HepG2 (cell line): ENCODE results near the gene PPP2R1B. TPM values are rescaled to one million over a fixed set of nuclear protein-coding genes. Genes with fewer than 3 reads are reported as not detected.

Source experiments
- HNRNPUL1 ChIP-seq: fragments of 200-400 bp; formaldehyde crosslinking; IDR thresholded peaks from 2 replicates; pipeline ENCODE4 v1.6.1; 2017; ENCODE audit warnings: low read depth, mild to moderate bottlenecking, low read length, moderate library complexity
- JUN ChIP-seq: sonication (generic); formaldehyde crosslinking; IDR thresholded peaks from 2 replicates; pipeline ENCODE4 v1.4.0; 2020; ENCODE audit warnings: mild to moderate bottlenecking, missing genetic modification reagents
- MEIS1 ChIP-seq: sonication (generic); formaldehyde crosslinking; IDR thresholded peaks from 2 replicates; pipeline ENCODE4 v1.9.0; 2021; ENCODE audit warnings: mild to moderate bottlenecking, missing genetic modification reagents, moderate library complexity, borderline replicate concordance
- MZF1 ChIP-seq: sonication (generic); formaldehyde crosslinking; IDR thresholded peaks from 2 replicates; pipeline ENCODE4 v1.8.1; 2023; ENCODE audit warnings: mild to moderate bottlenecking, missing genetic modification reagents, borderline replicate concordance
- NBN ChIP-seq: fragments of 450-650 bp; conservative IDR thresholded peaks from 2 replicates; pipeline ENCODE4 v1.6.1; 2017
- NCOR1 ChIP-seq: fragments of 200-600 bp; sonication (generic); IDR thresholded peaks from 2 replicates; pipeline ENCODE4 v1.7.0; 2017; ENCODE audit warnings: antibody characterized with exemption, low read length, borderline replicate concordance
- NFIB ChIP-seq: sonication (generic); formaldehyde crosslinking; IDR thresholded peaks from 2 replicates; pipeline ENCODE4 v1.9.0; 2021; ENCODE audit warnings: missing genetic modification reagents, mild to moderate bottlenecking, borderline replicate concordance
- NFKB2 ChIP-seq: sonication (generic); formaldehyde crosslinking; IDR thresholded peaks from 2 replicates; pipeline ENCODE4 v1.4.0; 2020; ENCODE audit warnings: missing genetic modification reagents, borderline replicate concordance
- NFRKB ChIP-seq: fragments of 450-650 bp; IDR thresholded peaks from 2 replicates; pipeline ENCODE4 v1.6.1; 2017
- NR2F6 ChIP-seq, 2 experiments: IDR thresholded peaks; 2 replicates each; pipeline ENCODE4 v1.6.1; 2016; ENCODE audit warnings: antibody characterized with exemption in 1 of 2, mild to moderate bottlenecking in 1 of 2
- RFX1 ChIP-seq: fragments of 450-650 bp; IDR thresholded peaks from 2 replicates; pipeline ENCODE4 v1.6.1; 2017
- SRSF1 ChIP-seq: fragments of 200-400 bp; formaldehyde crosslinking; optimal IDR thresholded peaks from 2 replicates; pipeline ENCODE3; 2017; ENCODE audit warnings: mild to moderate bottlenecking, low read depth, low read length, moderate library complexity
- SYNCRIP ChIP-seq: fragments of 200-400 bp; formaldehyde crosslinking; IDR thresholded peaks from 2 replicates; pipeline ENCODE4 v1.6.1; 2018; ENCODE audit warnings: mild to moderate bottlenecking, low read depth, low read length; ENCODE audit not compliant: insufficient read depth
- ZBTB7B ChIP-seq: sonication (generic); formaldehyde crosslinking; IDR thresholded peaks from 2 replicates; pipeline ENCODE4 v1.4.0; 2020; ENCODE audit warnings: missing genetic modification reagents
- ZNF460 ChIP-seq: sonication (generic); formaldehyde crosslinking; IDR thresholded peaks from 2 replicates; pipeline ENCODE4 v1.5.1; 2020; ENCODE audit warnings: missing genetic modification reagents, mild to moderate bottlenecking, borderline replicate concordance
- ZNF543 ChIP-seq: sonication (generic); formaldehyde crosslinking; IDR thresholded peaks from 2 replicates; pipeline ENCODE4 v1.4.0; 2020; ENCODE audit warnings: mild to moderate bottlenecking, missing genetic modification reagents
- ZUFSP ChIP-seq: sonication (generic); formaldehyde crosslinking; IDR thresholded peaks from 2 replicates; pipeline ENCODE4 v1.9.0; 2021; ENCODE audit warnings: missing genetic modification reagents, mild to moderate bottlenecking, borderline replicate concordance
- polyA plus RNA-seq, 8 experiments: library from polyadenylated mRNA; depleted of rRNA in 3 of 8; stranded (reverse) in 7 of 8; unstranded in 1 of 8; fragments of >200 nt; fragmentation: Illumina TruSeq in 4 of 8; extraction: Trizol in 4 of 8; gene quantifications; 2 replicates each; pipeline versions ENCODE4 v1.2.1 to v1.2.3, GENCODE V29; 2011 to 2016; ENCODE audit warnings: low read depth in 4 of 8, missing spikeins in 1 of 8, mixed read lengths in 1 of 8; ENCODE audit not compliant: insufficient read depth in 1 of 8
- total RNA-seq, 5 experiments: library from RNA; depleted of rRNA; stranded (reverse); fragments of >200 nt; fragmentation: Illumina TruSeq; extraction: Trizol; gene quantifications; 2 replicates each; pipeline ENCODE4 v1.2.3, GENCODE V29; 2016; ENCODE audit warnings: low read depth in 1 of 5
- TF ChIP-seq, protein P1 (sequence below): sonication (generic); formaldehyde crosslinking; IDR thresholded peaks from 2 replicates; pipeline ENCODE4 v1.5.0; 2020; ENCODE audit warnings: missing genetic modification reagents

The PPP2R1B gene
- total and polyA plus RNA-seq, 2 of the 13 experiments (the other 11 are each of a cell fraction or from before 2014, with no cell fraction given) = 22.1 to 56.8 TPM

DNA sequence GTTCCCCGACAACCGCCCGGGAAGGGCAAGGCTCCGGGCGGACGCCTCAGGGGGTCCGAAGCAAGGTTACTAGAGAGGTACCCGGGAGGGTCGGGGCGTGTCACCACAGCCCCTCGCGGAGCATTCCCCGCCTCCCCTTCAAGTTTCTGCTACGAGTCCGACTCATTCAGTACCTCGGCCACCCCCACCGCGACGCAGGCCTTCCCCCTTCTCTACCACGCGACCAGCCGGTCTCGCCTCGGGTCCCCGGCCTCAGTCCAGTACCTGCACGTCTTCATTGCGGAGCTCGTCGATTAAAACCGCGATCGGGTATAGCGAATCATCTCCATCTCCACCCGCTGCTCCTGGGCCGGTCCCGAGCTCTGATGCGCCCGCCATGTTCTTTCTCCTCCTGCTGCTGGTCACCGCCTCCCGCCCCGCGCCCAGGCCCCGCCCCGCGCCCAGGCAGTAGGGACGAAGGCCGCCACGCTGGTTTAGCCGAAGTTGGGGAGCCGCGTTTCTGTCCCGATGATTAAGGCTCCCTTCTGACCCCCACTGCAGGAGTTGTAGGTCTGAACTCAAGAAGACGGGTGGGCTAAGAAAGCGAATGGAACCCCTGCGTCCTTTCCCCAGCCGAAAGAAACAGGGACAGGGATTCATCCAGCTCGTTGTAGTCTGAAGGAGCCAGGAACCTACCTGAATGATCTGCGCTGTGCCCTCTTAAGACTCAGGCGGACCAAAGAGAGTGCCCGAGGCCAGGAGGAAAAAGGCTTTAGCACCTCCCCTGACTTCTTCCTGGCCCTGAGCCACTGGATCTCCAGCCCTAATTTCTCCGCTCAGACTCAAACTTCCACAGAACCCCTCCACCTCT lies at the start of gene PPP2R1B (continued):
- TF ChIP-seq, protein P1, sequence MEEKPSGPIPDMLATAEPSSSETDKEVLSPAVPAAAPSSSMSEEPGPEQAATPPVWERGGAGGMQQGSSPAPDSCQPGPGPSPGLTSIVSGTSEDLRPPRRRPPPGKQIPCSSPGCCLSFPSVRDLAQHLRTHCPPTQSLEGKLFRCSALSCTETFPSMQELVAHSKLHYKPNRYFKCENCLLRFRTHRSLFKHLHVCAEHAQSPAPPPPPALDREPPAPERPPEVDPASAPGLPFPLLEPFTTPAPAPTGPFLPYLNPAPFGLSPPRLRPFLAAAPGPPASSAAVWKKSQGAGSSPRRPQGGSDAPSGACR (CRISPR knock-in tag) = no peak
- TF ChIP-seq RFX1 (no peak), MZF1 (CRISPR knock-in tag) (no peak), MEIS1 (no peak), SYNCRIP (no peak), SRSF1 (no peak), NR2F6 (IDR thresholded peaks at IDR 0.05) (no peak), NR2F6 (CRISPR knock-in tag; IDR thresholded peaks at IDR 0.05) (no peak), ZNF543 (CRISPR knock-in tag) (no peak; the same call in 1 of the 2 replicates), NBN (no peak), ZBTB7B (CRISPR knock-in tag) (no peak), NFKB2 (CRISPR knock-in tag) (peak; percentile 83), NCOR1 (no peak), ZUFSP (CRISPR knock-in tag) (no peak), NFIB (CRISPR knock-in tag) (no peak), NFRKB (no peak), JUN (CRISPR knock-in tag) (no peak), HNRNPUL1 (no peak), ZNF460 (CRISPR knock-in tag) (no peak)
